ENCODE data around the gene PCYT1A.

DNA sequence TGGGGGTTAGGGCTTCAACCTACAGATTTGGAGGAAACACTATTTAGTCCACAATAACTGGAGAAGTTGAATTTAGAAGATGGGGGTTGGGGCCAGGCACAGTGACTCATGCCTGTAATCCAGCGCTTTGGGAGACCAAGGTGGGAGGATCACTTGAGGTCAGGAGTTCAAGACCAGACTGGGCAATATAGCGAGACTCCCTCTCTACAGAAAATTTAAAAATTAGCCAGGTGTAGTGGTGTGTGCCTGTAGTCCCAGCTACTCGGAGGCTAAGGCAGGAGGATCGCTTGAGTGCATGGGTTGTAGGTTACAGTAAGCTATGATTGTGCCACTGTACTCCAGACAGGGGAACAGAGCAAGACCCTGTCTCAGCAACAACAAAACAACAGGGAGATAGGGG, 35.5 kb upstream of the PCYT1A start:
- TF ChIP-seq, protein P1, sequence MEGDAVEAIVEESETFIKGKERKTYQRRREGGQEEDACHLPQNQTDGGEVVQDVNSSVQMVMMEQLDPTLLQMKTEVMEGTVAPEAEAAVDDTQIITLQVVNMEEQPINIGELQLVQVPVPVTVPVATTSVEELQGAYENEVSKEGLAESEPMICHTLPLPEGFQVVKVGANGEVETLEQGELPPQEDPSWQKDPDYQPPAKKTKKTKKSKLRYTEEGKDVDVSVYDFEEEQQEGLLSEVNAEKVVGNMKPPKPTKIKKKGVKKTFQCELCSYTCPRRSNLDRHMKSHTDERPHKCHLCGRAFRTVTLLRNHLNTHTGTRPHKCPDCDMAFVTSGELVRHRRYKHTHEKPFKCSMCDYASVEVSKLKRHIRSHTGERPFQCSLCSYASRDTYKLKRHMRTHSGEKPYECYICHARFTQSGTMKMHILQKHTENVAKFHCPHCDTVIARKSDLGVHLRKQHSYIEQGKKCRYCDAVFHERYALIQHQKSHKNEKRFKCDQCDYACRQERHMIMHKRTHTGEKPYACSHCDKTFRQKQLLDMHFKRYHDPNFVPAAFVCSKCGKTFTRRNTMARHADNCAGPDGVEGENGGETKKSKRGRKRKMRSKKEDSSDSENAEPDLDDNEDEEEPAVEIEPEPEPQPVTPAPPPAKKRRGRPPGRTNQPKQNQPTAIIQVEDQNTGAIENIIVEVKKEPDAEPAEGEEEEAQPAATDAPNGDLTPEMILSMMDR (IDR thresholded peaks at IDR 0.05; ENCODE audit: extremely low read depth in 1 of 2, insufficient read depth in 1 of 2, low read depth in 1 of 2, low read length in 2 of 2): no peak
- TF ChIP-seq POLR2A (IDR thresholded peaks at IDR 0.05; ENCODE audit: low read depth, low read length) (no peak), POLR2AphosphoS5 (IDR thresholded peaks at IDR 0.05; ENCODE audit: insufficient read depth, low read depth, low read length) (no peak)
